K562 (cell line): ENCODE data around the gene CMA1. TPM values are rescaled to one million over a fixed set of nuclear protein-coding genes. Genes with fewer than 3 reads are reported as not detected.

ENCODE experiments used
- ATAC-seq: fragments of 200-7000 bp; cut with Tn5 transposase; 3 replicates; pipeline ENCODE4 v1.9.1; 2020; ENCODE audit warnings: moderate library complexity
- BruUV-seq: library from RNA; stranded (reverse); fragments of 400-500 nt; replicated peaks from 2 replicates; lab custom pipeline; 2021; lab: Mats Ljungman, UMichigan
- CTCF ChIA-PET: fragments of 300-600 bp; formaldehyde crosslinking; extraction: SDS; loops from one replicate; lab custom pipeline; 2021; ENCODE audit warnings: low intra/inter-chr PET ratio; lab: Yijun Ruan, JAX
- POLR2A ChIA-PET: fragments of 300-600, 350-650 bp; sonication (Branson Sonifier 250); formaldehyde crosslinking; extraction: SDS; loops from one replicate; lab custom pipeline; 2021; ENCODE audit warnings: antibody characterized with exemption, inconsistent platforms; lab: Yijun Ruan, JAX
- DNase-seq, 4 experiments: peaks; one replicate each; pipeline versions ENCODE4 v3.0.0 to v3.0.0-alpha.2; 2011 to 2018; ENCODE audit warnings: low spot score in 3 of 4, mixed read lengths in 3 of 4; ENCODE audit errors: extremely low read depth in 1 of 4
- FAIRE-seq: peaks from 2 replicates; lab custom pipeline; 2011; peaks lifted over from hg19 to GRCh38; lab: Jason Lieb, UNC
- H2AFZ ChIP-seq: 2 replicates; pipeline ENCODE4 v1.6.0; 2011; ENCODE audit warnings: low read depth, low read length, control low read depth, inconsistent platforms
- H3K27ac ChIP-seq: fragments of 200-600 bp; 3 replicates; pipeline ENCODE4 v1.8.0; 2011; ENCODE audit warnings: low read depth, mild to moderate bottlenecking, control low read depth, inconsistent platforms, low read length, moderate library complexity, mixed read lengths; ENCODE audit errors: extremely low read depth
- H3K27me3 ChIP-seq, 2 experiments: fragments of 300-600 bp in 1 of 2; 2 replicates in 1 of 2; 3 replicates in 1 of 2; pipeline versions ENCODE4 v1.6.0 to v1.8.0; 2011; ENCODE audit warnings: inconsistent platforms in 2 of 2, low read length in 2 of 2, mild to moderate bottlenecking in 1 of 2, mixed read lengths in 1 of 2, moderate library complexity in 1 of 2; ENCODE audit not compliant: control insufficient read depth in 2 of 2, insufficient read depth in 2 of 2
- H3K36me3 ChIP-seq: fragments of 300-600 bp; 3 replicates; pipeline ENCODE4 v1.8.0; 2011; ENCODE audit warnings: mild to moderate bottlenecking, low read length, inconsistent platforms; ENCODE audit not compliant: control insufficient read depth, insufficient read depth
- H3K4me1 ChIP-seq, 2 experiments: fragments of 200-600 bp in 1 of 2; replicated peaks in 1 of 2; 2 replicates in 1 of 2; 3 replicates in 1 of 2; pipeline versions ENCODE4 v1.5.1 to v1.8.0; 2011; ENCODE audit warnings: inconsistent platforms in 2 of 2, low read length in 2 of 2, mild to moderate bottlenecking in 1 of 2, mixed read lengths in 1 of 2, moderate library complexity in 1 of 2; ENCODE audit not compliant: control insufficient read depth in 2 of 2, insufficient read depth in 2 of 2
- H3K4me2 ChIP-seq: 2 replicates; pipeline ENCODE4 v1.6.1; 2011; ENCODE audit warnings: low read length, control low read depth, inconsistent platforms, mixed read lengths; ENCODE audit not compliant: insufficient read depth
- H3K4me3 ChIP-seq: fragments of 200-600 bp; sonication (generic), shearing (Covaris generic); 2 replicates; pipeline ENCODE4 v1.5.1; 2016; ENCODE audit warnings: control low read depth, inconsistent platforms
- H3K79me2 ChIP-seq: fragments of 200-600 bp; 3 replicates; pipeline ENCODE4 v1.8.0; 2011; ENCODE audit warnings: low read length, inconsistent platforms; ENCODE audit not compliant: control insufficient read depth, insufficient read depth
- H3K9ac ChIP-seq, 2 experiments: 2 replicates each; pipeline versions ENCODE4 v1.6.0 to v1.6.1; 2011; ENCODE audit warnings: low read depth in 2 of 2, low read length in 2 of 2, control low read depth in 1 of 2, inconsistent platforms in 1 of 2, mild to moderate bottlenecking in 1 of 2, mixed read lengths in 1 of 2; ENCODE audit not compliant: insufficient read depth in 1 of 2
- H3K9me1 ChIP-seq: one replicate; pipeline ENCODE4 v1.6.0; 2011; ENCODE audit warnings: inconsistent platforms, mild to moderate bottlenecking, low read length, moderate library complexity; ENCODE audit not compliant: control insufficient read depth, insufficient read depth
- H3K9me3 ChIP-seq: replicated peaks from 2 replicates; pipeline ENCODE4 v1.5.1; 2011; ENCODE audit warnings: low read depth, low read length, inconsistent platforms; ENCODE audit not compliant: control insufficient read depth, insufficient read depth
- H4K20me1 ChIP-seq: replicated peaks from 2 replicates; pipeline ENCODE4 v1.6.1; 2011; ENCODE audit warnings: low read length, inconsistent platforms, mixed read lengths; ENCODE audit not compliant: control insufficient read depth, insufficient read depth
- CCNT2 ChIP-seq: IDR thresholded peaks from 2 replicates; pipeline ENCODE4 v1.6.1; 2011; ENCODE audit warnings: borderline replicate concordance, low read depth, mild to moderate bottlenecking, moderate library complexity, mixed read lengths, low read length; ENCODE audit not compliant: insufficient read length; ENCODE audit errors: extremely low read depth
- CREB5 ChIP-seq: fragments of 250-450 bp; sonication (Bioruptor Pico); IDR thresholded peaks from 2 replicates; pipeline ENCODE4 v1.5.0; 2020; ENCODE audit warnings: mild to moderate bottlenecking
- ESRRB ChIP-seq: fragments of 250-450 bp; sonication (Bioruptor Pico); IDR thresholded peaks from 2 replicates; pipeline ENCODE4 v1.5.0; 2020; ENCODE audit warnings: mild to moderate bottlenecking, moderate library complexity, borderline replicate concordance
- HLTF ChIP-seq: fragments of 450-650 bp; IDR thresholded peaks from 2 replicates; pipeline ENCODE4 v1.6.1; 2016
- JUN ChIP-seq, 2 experiments: sonication (generic) in 1 of 2; formaldehyde crosslinking in 1 of 2; IDR thresholded peaks; 2 replicates each; pipeline versions ENCODE4 v1.6.1 to v1.8.0; 2012 to 2022; ENCODE audit warnings: borderline replicate concordance in 2 of 2, mild to moderate bottlenecking in 2 of 2, improper control_type of control experiment in 1 of 2, low read depth in 1 of 2, low read length in 1 of 2, missing genetic modification reagents in 1 of 2
- PTBP1 ChIP-seq: fragments of 200-400 bp; formaldehyde crosslinking; IDR thresholded peaks from 2 replicates; pipeline ENCODE4 v1.6.1; 2017; ENCODE audit warnings: low read depth, low read length
- RBM39 ChIP-seq: fragments of 200-400 bp; formaldehyde crosslinking; optimal IDR thresholded peaks from 2 replicates; pipeline ENCODE3; 2018; ENCODE audit warnings: low read depth, low read length
- ZNF384 ChIP-seq: IDR thresholded peaks from 2 replicates; pipeline ENCODE4 v1.6.1; 2012; ENCODE audit warnings: low read depth, low read length, improper control_type of control experiment
- ZSCAN32 ChIP-seq: fragments of 450-650 bp; formaldehyde crosslinking; IDR thresholded peaks from 2 replicates; pipeline ENCODE4 v1.4.0; 2020; ENCODE audit warnings: mild to moderate bottlenecking, moderate library complexity
- WGBS: fragments of 100-300 bp; shearing (Covaris generic); methylation state at CpG from one replicate; pipeline ENCODE4 v1.1.6; 2016; ENCODE audit warnings: low coverage, mixed read lengths; ENCODE audit not compliant: insufficient coverage; ENCODE audit errors: missing lambda C conversion rate; 5-methylcytosine and 5-hydroxymethylcytosine counted together
- in situ Hi-C: fragments of 300-500 bp; cut with MboI; formaldehyde crosslinking; loops from 4 replicates; pipeline ENCODE4 v1.15.0; 2018; ENCODE audit warnings: inconsistent platforms, mixed read lengths
- intact Hi-C: fragments of 100-400 bp; cut with micrococcal nuclease; formaldehyde crosslinking; loops from 2 replicates; pipeline ENCODE4 v1.14.2; 2022
- polyA plus RNA-seq, 8 experiments: library from polyadenylated mRNA; depleted of rRNA in 4 of 8; stranded (reverse) in 5 of 8; unstranded in 3 of 8; fragments of >200 nt; fragmentation: Nextera tagmentation in 2 of 8; fragmentation: Illumina TruSeq in 1 of 8; extraction: Ambion mirVana in 2 of 8; extraction: Trizol in 1 of 8; gene quantifications; 2 replicates each; pipeline versions ENCODE4 v1.2.1 to v1.2.3, GENCODE V29; 2011 to 2014; ENCODE audit warnings: inconsistent platforms in 1 of 8, missing spikeins in 1 of 8
- total RNA-seq, 7 experiments: library from RNA; depleted of rRNA in 6 of 7; stranded (reverse); fragments of >200 nt in 6 of 7; fragmentation: Illumina TruSeq in 2 of 7; extraction: Trizol in 2 of 7; gene quantifications; 2 replicates each; pipeline versions ENCODE4 v1.2.1 to v1.2.3, GENCODE V29; 2011 to 2021; ENCODE audit warnings: low replicate concordance in 1 of 7

Gene CMA1
- total and polyA plus RNA-seq, 9 of the 15 experiments (the other 6 are each of a cell fraction or from before 2014, with no cell fraction given) = not detected

DNA sequence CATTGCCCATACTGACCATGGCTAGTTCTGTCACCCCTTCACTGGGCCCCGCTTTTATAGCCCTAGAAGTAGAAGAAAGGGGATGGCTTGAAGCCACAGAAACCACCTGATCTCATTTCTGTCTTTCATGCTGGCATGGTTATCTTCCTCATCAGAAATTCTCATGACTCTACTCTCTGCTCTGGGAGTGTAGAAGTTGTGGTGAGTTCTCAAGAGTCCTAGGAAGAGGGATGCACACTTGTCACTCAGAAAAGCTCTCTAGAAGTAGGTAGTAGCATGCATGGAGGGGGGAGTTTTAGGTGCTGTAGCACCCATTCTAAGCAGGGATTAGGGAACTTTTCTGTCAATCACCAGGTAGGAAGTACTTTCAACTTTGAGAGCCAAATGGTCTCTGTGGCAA lies 6.1 kb upstream of the CMA1 start:
- DNase-seq (no peak), ATAC-seq (no peak), FAIRE-seq (no peak)
- no peaks in the 10 kb centered on the region for H3K27me3 ChIP-seq
- no peaks in the 10 kb centered on the region for H3K36me3 ChIP-seq
- H3K4me3 ChIP-seq = no peak overlapping the region
- CTCF ChIA-PET = no interaction called here
- POLR2A ChIA-PET = no interaction called here
- H3K9me3 ChIP-seq = no peaks in the 10 kb centered on the region
- in situ Hi-C loops (no loop called here), intact Hi-C loops (no loop called here)
- TF ChIP-seq CCNT2 (no peak), ZSCAN32 (no peak), PTBP1 (no peak), JUN (IDR thresholded peaks at IDR 0.05; ENCODE audit: borderline replicate concordance, low read depth, low read length) (no peak), JUN (CRISPR knock-in tag; IDR thresholded peaks at IDR 0.05; ENCODE audit: borderline replicate concordance) (no peak), CREB5 (CRISPR knock-in tag) (no peak), RBM39 (no peak), ESRRB (CRISPR knock-in tag) (no peak), HLTF (no peak), ZNF384 (no peak)
- H3K79me2 ChIP-seq = no peaks in the 10 kb centered on the region
- no peaks in the 10 kb centered on the region for H4K20me1 ChIP-seq
- H3K9ac ChIP-seq = no peak overlapping the region
- no peak overlapping the region for H3K27ac ChIP-seq
- H3K4me2 ChIP-seq = no peak overlapping the region
- WGBS = 0% methylated on average over 1 of the region's 1 CpG
- H3K4me1 ChIP-seq = no peaks in the 10 kb centered on the region
- no peak overlapping the region for H2AFZ ChIP-seq
- H3K9me1 ChIP-seq = no peaks in the 10 kb centered on the region
- BruUV-seq = no TSS peak
